IMR-90 (cell line): ENCODE measurements around the gene C3orf70. TPM values are rescaled to one million over a fixed set of nuclear protein-coding genes. Genes with fewer than 3 reads are reported as not detected.

Experiments used
- ATAC-seq: fragments of 200-7000 bp; cut with Tn5 transposase; 2 replicates; pipeline ENCODE4 v1.9.1; 2020; ENCODE audit warnings: low read depth, mild to moderate bottlenecking, moderate library complexity
- BruUV-seq: library from RNA; stranded (reverse); fragments of 400-500 nt; replicated peaks from 2 replicates; lab custom pipeline; 2021; lab: Mats Ljungman, UMichigan
- CTCF ChIA-PET: fragments of 300-600 bp; formaldehyde crosslinking; extraction: SDS; loops from one replicate; lab custom pipeline; 2021; ENCODE audit warnings: antibody characterized with exemption; lab: Yijun Ruan, JAX
- POLR2A ChIA-PET: fragments of 300-600 bp; sonication (Branson Sonifier 250); formaldehyde crosslinking; loops from one replicate; lab custom pipeline; 2022; ENCODE audit warnings: antibody characterized with exemption; ENCODE audit not compliant: unreplicated experiment; lab: Charles Lee
- DNase-seq: peaks from one replicate; pipeline ENCODE4 v3.0.0; 2013
- H2AFZ ChIP-seq: replicated peaks from 2 replicates; pipeline ENCODE3; 2013; ENCODE audit warnings: low read length, mild to moderate bottlenecking; ENCODE audit not compliant: poor library complexity
- H2AK5ac ChIP-seq: 2 replicates; pipeline ENCODE4 v1.6.1; 2013; ENCODE audit warnings: low read depth, low read length, inconsistent platforms
- H2AK9ac ChIP-seq: replicated peaks from 2 replicates; pipeline ENCODE3; 2013; ENCODE audit warnings: mild to moderate bottlenecking, low read depth, low read length, moderate library complexity; ENCODE audit not compliant: poor library complexity
- H2BK120ac ChIP-seq: 2 replicates; pipeline ENCODE4 v1.6.1; 2013; ENCODE audit warnings: low read depth, low read length, inconsistent platforms
- H2BK15ac ChIP-seq: 3 replicates; pipeline ENCODE4 v1.6.1; 2013; ENCODE audit warnings: low read depth, low read length, inconsistent platforms
- H2BK20ac ChIP-seq: 2 replicates; pipeline ENCODE4 v1.6.1; 2013; ENCODE audit warnings: low read depth, mild to moderate bottlenecking, inconsistent platforms, low read length, moderate library complexity
- H2BK5ac ChIP-seq: 2 replicates; pipeline ENCODE4 v1.6.1; 2013; ENCODE audit warnings: mild to moderate bottlenecking, low read depth, low read length, inconsistent platforms; ENCODE audit not compliant: poor library complexity, severe bottlenecking
- H3K14ac ChIP-seq: replicated peaks from 2 replicates; pipeline ENCODE4 v1.6.1; 2013; ENCODE audit warnings: low read depth, low read length, inconsistent platforms
- H3K18ac ChIP-seq: 2 replicates; pipeline ENCODE4 v1.6.1; 2013; ENCODE audit warnings: low read depth, low read length, control low read depth
- H3K23ac ChIP-seq: 2 replicates; pipeline ENCODE4 v1.6.1; 2013; ENCODE audit warnings: low read depth, low read length, inconsistent platforms
- H3K27ac ChIP-seq: 2 replicates; pipeline ENCODE4 v1.5.1; 2013; ENCODE audit warnings: mild to moderate bottlenecking, control low read depth, low read length; ENCODE audit not compliant: insufficient read depth
- H3K27me3 ChIP-seq: 2 replicates; pipeline ENCODE4 v1.6.1; 2013; ENCODE audit warnings: low read length; ENCODE audit not compliant: control insufficient read depth, insufficient read depth
- H3K36me3 ChIP-seq: 2 replicates; pipeline ENCODE4 v1.6.1; 2013; ENCODE audit warnings: low read length, mixed read lengths; ENCODE audit not compliant: control insufficient read depth, insufficient read depth
- H3K4ac ChIP-seq: 2 replicates; pipeline ENCODE4 v1.6.1; 2013; ENCODE audit warnings: low read depth, low read length, inconsistent platforms
- H3K4me1 ChIP-seq: 2 replicates; pipeline ENCODE4 v1.6.1; 2013; ENCODE audit warnings: low read length, mixed read lengths; ENCODE audit not compliant: control insufficient read depth, insufficient read depth
- H3K4me2 ChIP-seq: 2 replicates; pipeline ENCODE4 v1.6.1; 2013; ENCODE audit warnings: low read depth, mild to moderate bottlenecking, control low read depth, low read length, moderate library complexity
- H3K4me3 ChIP-seq: 2 replicates; pipeline ENCODE4 v1.5.1; 2013; ENCODE audit warnings: low read depth, mild to moderate bottlenecking, control low read depth, low read length, moderate library complexity; ENCODE audit not compliant: insufficient read depth
- H3K56ac ChIP-seq: 2 replicates; pipeline ENCODE4 v1.6.1; 2013; ENCODE audit warnings: low read length, inconsistent platforms; ENCODE audit not compliant: insufficient read depth; ENCODE audit errors: extremely low read depth
- H3K79me1 ChIP-seq, 2 experiments: 2 replicates each; pipeline ENCODE4 v1.6.1; 2013; ENCODE audit warnings: low read length in 2 of 2, inconsistent platforms in 1 of 2, low read depth in 1 of 2
- H3K9ac ChIP-seq: 2 replicates; pipeline ENCODE4 v1.6.1; 2013; ENCODE audit warnings: low read depth, low read length, control low read depth
- H3K9me1 ChIP-seq: 2 replicates; pipeline ENCODE4 v1.6.1; 2013; ENCODE audit warnings: low read length, inconsistent platforms; ENCODE audit not compliant: insufficient read depth
- H3K9me3 ChIP-seq: 2 replicates; pipeline ENCODE4 v1.6.1; 2013; ENCODE audit warnings: low read length; ENCODE audit not compliant: control insufficient read depth, insufficient read depth
- H4K20me1 ChIP-seq: 2 replicates; pipeline ENCODE4 v1.6.1; 2013; ENCODE audit warnings: low read length, inconsistent platforms; ENCODE audit not compliant: insufficient read depth
- H4K5ac ChIP-seq: 2 replicates; pipeline ENCODE4 v1.6.1; 2013; ENCODE audit warnings: mild to moderate bottlenecking, low read depth, low read length, control low read depth
- H4K8ac ChIP-seq, 2 experiments: 2 replicates each; pipeline ENCODE4 v1.6.1; 2013; ENCODE audit warnings: low read depth in 2 of 2, low read length in 2 of 2, control low read depth in 1 of 2, inconsistent platforms in 1 of 2
- H4K91ac ChIP-seq: 2 replicates; pipeline ENCODE4 v1.6.1; 2013; ENCODE audit warnings: low read depth, low read length, inconsistent platforms; ENCODE audit not compliant: insufficient read depth
- CEBPB ChIP-seq: IDR thresholded peaks from 2 replicates; pipeline ENCODE4 v1.6.1; 2012; ENCODE audit warnings: low read depth, low read length, improper control_type of control experiment
- CHD1 ChIP-seq: IDR thresholded peaks from 2 replicates; pipeline ENCODE4 v1.6.1; 2012; ENCODE audit warnings: low read depth, low read length, improper control_type of control experiment
- MAFK ChIP-seq: IDR thresholded peaks from 2 replicates; pipeline ENCODE4 v1.6.1; 2012; ENCODE audit warnings: low read depth, low read length, improper control_type of control experiment
- NFE2L2 ChIP-seq: fragments of 150-350 bp; IDR thresholded peaks from 2 replicates; pipeline ENCODE4 v1.6.1; 2016; ENCODE audit warnings: low read depth, mild to moderate bottlenecking, low read length
- SMC3 ChIP-seq: fragments of 150-350 bp; IDR thresholded peaks from 2 replicates; pipeline ENCODE4 v1.6.1; 2016; ENCODE audit warnings: low read depth, mild to moderate bottlenecking, antibody characterized with exemption, low read length, moderate library complexity
- WGBS, 2 experiments: methylation state at CpG; one replicate each; pipeline versions ENCODE4 v1.1.5 to v1.1.7; 2013; ENCODE audit warnings: missing lambda C conversion rate in 2 of 2; ENCODE audit not compliant: insufficient read length in 1 of 2; ENCODE audit errors: extremely low coverage in 2 of 2; 5-methylcytosine and 5-hydroxymethylcytosine counted together
- dilution Hi-C: fragments of 300-500 bp; cut with HindIII; formaldehyde crosslinking; loops from one replicate; pipeline ENCODE4 v1.14.3; 2018; ENCODE audit warnings: low sequenced_read_pairs; ENCODE audit not compliant: unreplicated experiment
- in situ Hi-C: fragments of 300-500 bp; cut with MboI; formaldehyde crosslinking; loops from 3 replicates; pipeline ENCODE4 v1.14.3; 2019; ENCODE audit warnings: low sequenced_read_pairs, inconsistent platforms, mixed read lengths
- intact Hi-C: fragments of 100-400 bp; cut with micrococcal nuclease; formaldehyde crosslinking; loops from 2 replicates; pipeline ENCODE4 v1.10.0; 2022
- polyA plus RNA-seq, 3 experiments: library from polyadenylated mRNA; depleted of rRNA; stranded (reverse); fragments of >200 nt; gene quantifications; 2 replicates each; pipeline ENCODE4 v1.2.3, GENCODE V29; 2012; ENCODE audit warnings: low replicate concordance in 1 of 3
- total RNA-seq: library from RNA; depleted of rRNA; stranded (reverse); fragments of >200 nt; gene quantifications from 2 replicates; pipeline ENCODE4 v1.2.3, GENCODE V29; 2012

Gene C3orf70
- total and polyA plus RNA-seq, 2 of the 4 experiments (the other 2 are of a cell fraction), result 0.96 to 1.8 TPM

DNA sequence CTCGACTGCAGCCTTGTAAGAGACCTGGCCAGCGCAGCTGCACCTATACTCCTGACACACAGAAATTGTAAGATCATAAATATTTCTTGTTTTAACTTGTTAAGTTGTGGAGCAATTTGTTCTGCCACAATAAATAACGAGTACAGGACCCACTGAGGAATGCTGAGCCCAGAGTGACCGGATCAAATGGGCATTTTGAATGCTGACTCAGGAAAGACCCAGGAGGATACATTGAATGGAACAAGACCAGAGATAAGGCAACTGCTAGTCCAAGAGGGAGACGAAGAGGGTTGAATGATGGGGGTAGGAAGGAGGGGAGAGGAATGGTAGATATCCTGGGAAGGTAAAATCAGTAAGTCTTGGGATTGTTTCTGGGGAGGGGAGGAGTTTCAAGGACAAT is 8.9 kb upstream of the C3orf70 start:
- intact Hi-C loops (no loop called here), in situ Hi-C loops (no loop called here)
- H2AK9ac ChIP-seq, result no peak overlapping the region

More for the DNA sequence above, 8.9 kb upstream of the C3orf70 start:
- no peak overlapping the region for H3K14ac ChIP-seq
- no peak overlapping the region for H2AK5ac ChIP-seq
- no peak overlapping the region for H3K23ac ChIP-seq
- no peaks in the 10 kb centered on the region for H3K9me3 ChIP-seq
- no peak overlapping the region for H3K4me2 ChIP-seq
- no peak overlapping the region for H4K5ac ChIP-seq
- dilution Hi-C loops, result no loop called here
- ATAC-seq, result no peak
- no peaks in the 10 kb centered on the region for H3K9me1 ChIP-seq
- no peaks in the 10 kb centered on the region for H3K79me1 ChIP-seq
- H2BK120ac ChIP-seq, result no peak overlapping the region
- BruUV-seq, result no TSS peak
- H2BK5ac ChIP-seq, result no peak overlapping the region
- no peaks in the 10 kb centered on the region for H4K20me1 ChIP-seq
- 79% methylated on average over 2 of the region's 5 CpGs; no CpG with 5 or more reads in 1 of the 2 experiments for WGBS, 2 experiments
- ChIA-PET POLR2A (no interaction called here), CTCF (interaction anchor here (1.0 kb wide), 1 partner anchor 77 kb away, joined by 3 read pairs; no protein-coding TSS in a partner anchor)
- no peak overlapping the region for H3K4me3 ChIP-seq
- no peak for DNase-seq
- no peak overlapping the region for H3K27ac ChIP-seq
- H2BK20ac ChIP-seq, result no peak overlapping the region
- no peak overlapping the region for H4K91ac ChIP-seq
- TF ChIP-seq NFE2L2 (no peak), CEBPB (no peak), SMC3 (no peak), CHD1 (no peak), MAFK (no peak)
- H2BK15ac ChIP-seq, result no peak overlapping the region
- H3K18ac ChIP-seq, result no peak overlapping the region
- no peak overlapping the region for H2AFZ ChIP-seq
- no peak overlapping the region for H4K8ac ChIP-seq
- H3K4ac ChIP-seq, result no peak overlapping the region
- H3K4me1 ChIP-seq, result no peaks in the 10 kb centered on the region
- peaks cover 32% of the 10 kb centered on the region for H3K27me3 ChIP-seq
- no peaks in the 10 kb centered on the region for H3K36me3 ChIP-seq
- no peak overlapping the region for H3K9ac ChIP-seq
- H3K56ac ChIP-seq, result no peak overlapping the region
